ENCODE measurements around the gene MYCL. TPM values are rescaled to one million over a fixed set of nuclear protein-coding genes. Genes with fewer than 3 reads are reported as not detected.

Gene MYCL
- total RNA-seq, 1 experiment from 2014 or later: 7.8 TPM

DNA sequence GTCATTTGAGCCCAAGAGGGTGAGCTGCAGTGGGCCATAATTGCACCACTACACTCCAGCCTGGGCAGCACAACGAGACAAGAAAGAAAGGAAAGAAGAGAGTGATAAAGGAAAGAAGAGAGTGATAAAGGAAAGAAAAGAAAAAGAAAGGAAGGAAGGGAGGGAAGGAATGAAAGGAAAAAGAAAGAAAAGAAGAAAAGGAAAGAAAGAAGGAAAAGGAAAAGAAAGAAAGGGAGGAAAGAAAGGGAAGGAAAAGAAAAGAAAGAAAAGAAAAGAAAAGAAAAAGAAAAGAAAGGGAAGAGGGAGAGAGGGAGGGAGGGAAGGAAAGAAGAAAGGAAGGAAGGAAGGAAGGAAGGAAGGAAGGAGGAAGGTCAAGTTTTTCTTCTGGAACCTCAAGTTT is 36.0 kb downstream of the MYCL start:
- Histone ChIP-seq H3K9me3 (no peaks in the 10 kb centered on the region), H3K36me3 (ENCODE audit: control insufficient read depth, insufficient read depth, low read length) (no peaks in the 10 kb centered on the region), H3K4me1 (no peaks in the 10 kb centered on the region), H3K27me3 (replicated peaks; ENCODE audit: control insufficient read depth, insufficient read depth, low read length) (no peaks in the 10 kb centered on the region), H3K4me3 (ENCODE audit: low read depth, low read length) (no peak overlapping the region)
- CTCF ChIA-PET: no interaction called here
- no peak for DNase-seq
- Mint-ChIP-seq H3K9me3 (ENCODE audit: unreplicated experiment) (no peaks in the 10 kb centered on the region), H3K27ac (ENCODE audit: unreplicated experiment) (no peak overlapping the region), H3K4me3 (ENCODE audit: unreplicated experiment) (no peak overlapping the region), H3K4me1 (ENCODE audit: low read depth, unreplicated experiment) (no peaks in the 10 kb centered on the region), H3K27me3 (ENCODE audit: insufficient read depth, unreplicated experiment) (no peaks in the 10 kb centered on the region), H3K36me3 (ENCODE audit: insufficient read depth, unreplicated experiment) (peaks cover 11% of the 10 kb centered on the region)
- intact Hi-C loops (cut with micrococcal nuclease; ENCODE audit: unreplicated experiment): no loop called here
- POLR2A ChIA-PET: no interaction called here
- TF ChIP-seq, protein P1, sequence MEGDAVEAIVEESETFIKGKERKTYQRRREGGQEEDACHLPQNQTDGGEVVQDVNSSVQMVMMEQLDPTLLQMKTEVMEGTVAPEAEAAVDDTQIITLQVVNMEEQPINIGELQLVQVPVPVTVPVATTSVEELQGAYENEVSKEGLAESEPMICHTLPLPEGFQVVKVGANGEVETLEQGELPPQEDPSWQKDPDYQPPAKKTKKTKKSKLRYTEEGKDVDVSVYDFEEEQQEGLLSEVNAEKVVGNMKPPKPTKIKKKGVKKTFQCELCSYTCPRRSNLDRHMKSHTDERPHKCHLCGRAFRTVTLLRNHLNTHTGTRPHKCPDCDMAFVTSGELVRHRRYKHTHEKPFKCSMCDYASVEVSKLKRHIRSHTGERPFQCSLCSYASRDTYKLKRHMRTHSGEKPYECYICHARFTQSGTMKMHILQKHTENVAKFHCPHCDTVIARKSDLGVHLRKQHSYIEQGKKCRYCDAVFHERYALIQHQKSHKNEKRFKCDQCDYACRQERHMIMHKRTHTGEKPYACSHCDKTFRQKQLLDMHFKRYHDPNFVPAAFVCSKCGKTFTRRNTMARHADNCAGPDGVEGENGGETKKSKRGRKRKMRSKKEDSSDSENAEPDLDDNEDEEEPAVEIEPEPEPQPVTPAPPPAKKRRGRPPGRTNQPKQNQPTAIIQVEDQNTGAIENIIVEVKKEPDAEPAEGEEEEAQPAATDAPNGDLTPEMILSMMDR (IDR thresholded peaks at IDR 0.05; ENCODE audit: insufficient read depth in 1 of 2, low read depth in 1 of 2, low read length in 1 of 2, severe bottlenecking in 1 of 2, unreplicated experiment in 1 of 2): no peak
- BruUV-seq (replicated peaks): no TSS peak

DNA sequence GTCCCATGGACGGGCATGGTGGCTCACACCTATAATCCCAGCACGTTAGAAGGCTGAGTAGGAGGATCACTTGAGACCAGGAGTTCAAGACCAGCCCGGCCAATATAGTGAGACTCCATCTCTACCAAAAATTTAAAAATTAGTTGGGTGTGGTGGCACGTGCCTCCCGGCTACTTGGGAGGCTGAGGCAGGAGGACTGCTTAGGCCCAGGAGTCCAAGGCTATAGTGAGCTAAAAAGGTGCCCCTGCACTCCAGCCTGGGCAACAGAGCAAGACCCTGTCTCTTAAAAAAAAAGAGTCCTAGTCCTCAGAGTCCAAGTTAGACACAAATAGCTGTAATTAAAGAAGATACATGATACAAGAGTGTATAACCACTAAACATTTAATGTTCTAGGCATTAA is 38.5 kb downstream of the MYCL start:
- POLR2A ChIA-PET: no interaction called here
- no peaks in the 10 kb centered on the region for H3K4me1 Mint-ChIP-seq (ENCODE audit: low read depth, unreplicated experiment)
- no peaks in the 10 kb centered on the region for H3K4me1 ChIP-seq
- BruUV-seq (replicated peaks): no TSS peak
- no peak overlapping the region for H3K4me3 ChIP-seq (ENCODE audit: low read depth, low read length)
- no peaks in the 10 kb centered on the region for H3K27me3 ChIP-seq (replicated peaks; ENCODE audit: control insufficient read depth, insufficient read depth, low read length)
- no peaks in the 10 kb centered on the region for H3K9me3 ChIP-seq
- TF ChIP-seq, protein P1 (IDR thresholded peaks at IDR 0.05; ENCODE audit: insufficient read depth in 1 of 2, low read depth in 1 of 2, low read length in 1 of 2, severe bottlenecking in 1 of 2, unreplicated experiment in 1 of 2): no peak
- no peaks in the 10 kb centered on the region for H3K36me3 ChIP-seq (ENCODE audit: control insufficient read depth, insufficient read depth, low read length)
- no peak overlapping the region for H3K4me3 Mint-ChIP-seq (ENCODE audit: unreplicated experiment)
- H3K9me3 Mint-ChIP-seq (ENCODE audit: unreplicated experiment): no peaks in the 10 kb centered on the region
- H3K27me3 Mint-ChIP-seq (ENCODE audit: insufficient read depth, unreplicated experiment): no peaks in the 10 kb centered on the region
- H3K27ac Mint-ChIP-seq (ENCODE audit: unreplicated experiment): no peak overlapping the region
- CTCF ChIA-PET: no interaction called here
- peaks cover 7% of the 10 kb centered on the region for H3K36me3 Mint-ChIP-seq (ENCODE audit: insufficient read depth, unreplicated experiment)
- intact Hi-C loops (cut with micrococcal nuclease; ENCODE audit: unreplicated experiment): no loop called here
- DNase-seq: no peak

DNA sequence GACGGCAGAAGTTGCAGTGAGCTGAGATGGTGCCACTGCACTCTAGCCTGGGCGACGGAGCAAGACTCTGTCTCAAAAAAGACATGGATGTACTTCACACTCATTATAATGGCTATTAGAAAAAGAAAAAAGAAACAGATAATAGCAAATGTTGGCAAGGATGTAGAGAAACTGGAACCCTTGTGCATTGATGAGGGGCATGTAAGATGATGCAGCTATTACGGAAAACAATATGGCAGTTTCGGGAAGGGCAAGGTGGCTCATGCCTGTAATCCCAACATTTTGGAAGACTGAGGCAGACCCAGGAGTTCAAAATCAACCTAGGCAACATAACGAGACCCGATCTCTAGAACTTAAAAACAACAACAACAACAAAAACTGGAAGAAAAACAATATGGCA is 40.7 kb downstream of the MYCL start:
- TF ChIP-seq, protein P1 (IDR thresholded peaks at IDR 0.05; ENCODE audit: insufficient read depth in 1 of 2, low read depth in 1 of 2, low read length in 1 of 2, severe bottlenecking in 1 of 2, unreplicated experiment in 1 of 2): no peak
- H3K27me3 ChIP-seq (replicated peaks; ENCODE audit: control insufficient read depth, insufficient read depth, low read length): no peaks in the 10 kb centered on the region
- H3K36me3 ChIP-seq (ENCODE audit: control insufficient read depth, insufficient read depth, low read length): no peaks in the 10 kb centered on the region; the same call in 1 of the 2 replicates
- Mint-ChIP-seq H3K27me3 (ENCODE audit: insufficient read depth, unreplicated experiment) (no peaks in the 10 kb centered on the region), H3K4me3 (ENCODE audit: unreplicated experiment) (no peak overlapping the region), H3K4me1 (ENCODE audit: low read depth, unreplicated experiment) (no peaks in the 10 kb centered on the region), H3K9me3 (ENCODE audit: unreplicated experiment) (no peaks in the 10 kb centered on the region), H3K27ac (ENCODE audit: unreplicated experiment) (no peak overlapping the region), H3K36me3 (ENCODE audit: insufficient read depth, unreplicated experiment) (peaks cover 7% of the 10 kb centered on the region)
- no peak for DNase-seq
- H3K4me1 ChIP-seq: no peaks in the 10 kb centered on the region
- H3K4me3 ChIP-seq (ENCODE audit: low read depth, low read length): no peak overlapping the region
- ChIA-PET CTCF (no interaction called here), POLR2A (no interaction called here)
- H3K9me3 ChIP-seq: no peaks in the 10 kb centered on the region
- intact Hi-C loops (cut with micrococcal nuclease; ENCODE audit: unreplicated experiment): no loop called here
- BruUV-seq (replicated peaks): no TSS peak
